Adipose tissue (tissue), 3 donors: ENCODE data around the gene ZNF32. TPM values are rescaled to one million over a fixed set of nuclear protein-coding genes. Genes with fewer than 3 reads are reported as not detected.

Experiments used
- H3K27ac ChIP-seq: one replicate; pipeline ENCODE4 v1.5.1; 2013; ENCODE audit warnings: low read depth, low read length
- WGBS, 3 donors: extraction: QIAGEN DNeasy Blood & Tissue Kit; methylation state at CpG; one replicate each; pipeline ENCODE4 v1.1.7; 2013; 5-methylcytosine and 5-hydroxymethylcytosine counted together
- polyA plus RNA-seq, 3 donors: library from polyadenylated mRNA; stranded (reverse); fragments of 200-250 nt; gene quantifications; one replicate each; pipeline ENCODE4 v1.2.3, GENCODE V29; 2013
- donor health status: healthy with polysubstance abuse.
- donor health status: Bipolar disorder and iron deficiency.
- donor health status: healthy.

The ZNF32 gene
- polyA plus RNA-seq, 3 donors = 28.8 to 50.0 (median 30.0) TPM

DNA sequence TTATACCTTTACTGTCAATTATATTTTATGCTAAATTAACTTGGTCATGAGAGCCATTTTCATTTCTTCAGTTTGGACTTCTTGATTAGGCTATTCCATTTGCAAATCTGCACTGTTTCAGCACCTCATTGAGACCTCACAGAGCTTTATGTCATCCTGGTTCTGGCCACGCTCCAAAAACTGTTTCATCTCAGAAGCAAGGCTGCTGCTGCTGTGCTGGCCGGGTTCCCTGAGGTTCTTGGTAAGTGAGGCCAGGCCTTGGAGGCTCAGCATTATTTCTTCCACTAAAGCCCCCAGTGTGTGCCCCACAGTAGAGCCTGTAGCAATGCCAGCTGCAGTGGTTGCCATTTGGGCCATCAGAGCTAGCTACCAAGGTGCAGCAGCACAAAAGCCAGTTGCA, 50.2 kb downstream of the ZNF32 start:
- H3K27ac ChIP-seq = no peak overlapping the region
- WGBS, 3 donors = 57 to 69% (median 66%) methylated on average over 2 of the region's 2 CpGs

DNA sequence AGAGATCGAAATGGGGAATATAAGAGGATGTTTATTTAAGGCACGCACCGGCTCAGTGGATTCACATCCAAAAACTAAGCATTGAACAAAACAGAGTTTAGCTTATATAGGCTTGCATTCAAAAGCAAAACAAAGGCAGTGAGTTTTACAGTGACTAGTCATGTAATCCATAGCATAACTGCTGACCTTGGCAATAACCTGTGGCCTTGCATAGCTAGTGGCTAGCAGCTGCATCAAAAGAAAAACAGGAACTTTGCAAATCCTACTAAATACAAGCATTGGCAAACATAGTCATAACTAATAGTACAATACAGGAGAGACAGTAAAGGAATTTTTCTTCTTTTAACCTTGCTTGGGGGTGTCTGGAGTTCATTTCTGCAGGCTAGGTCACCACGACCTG, 52.1 kb downstream of the ZNF32 start:
- 81 to 87% (median 86%) methylated on average over 4 of the region's 4 CpGs for WGBS, 3 donors
- H3K27ac ChIP-seq = no peak overlapping the region

DNA sequence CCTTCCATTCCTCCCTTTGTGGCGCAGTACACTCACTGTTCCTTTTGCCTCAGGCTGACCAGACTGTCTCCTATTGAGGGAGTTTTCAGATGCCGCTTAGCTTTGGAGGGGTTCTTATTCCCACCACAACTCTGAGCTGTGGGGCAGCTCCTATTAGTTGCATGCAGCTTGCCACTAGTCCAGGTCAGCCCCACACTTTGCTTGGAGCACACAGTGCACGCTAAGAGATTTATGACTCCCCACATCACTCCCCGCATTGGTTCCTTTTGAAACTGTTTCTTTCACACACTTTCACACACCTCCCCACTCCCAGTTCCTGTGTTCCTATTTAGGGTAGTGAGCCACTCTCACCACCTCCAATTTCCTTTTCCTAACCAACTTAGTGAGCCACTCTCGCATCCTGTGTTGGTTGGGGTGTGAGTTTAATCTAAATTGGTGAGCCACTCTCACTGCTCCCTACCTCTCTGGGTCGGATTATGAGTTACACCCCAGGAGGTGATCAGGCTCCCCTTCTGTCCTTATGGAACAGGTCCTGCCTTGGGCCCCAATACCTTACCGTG, 52.9 kb downstream of the ZNF32 start:
- no peak overlapping the region for H3K27ac ChIP-seq
- 45 to 77% (median 52%) methylated on average over 7 of the region's 7 CpGs for whole genome bisulfite sequencing, 3 donors

DNA sequence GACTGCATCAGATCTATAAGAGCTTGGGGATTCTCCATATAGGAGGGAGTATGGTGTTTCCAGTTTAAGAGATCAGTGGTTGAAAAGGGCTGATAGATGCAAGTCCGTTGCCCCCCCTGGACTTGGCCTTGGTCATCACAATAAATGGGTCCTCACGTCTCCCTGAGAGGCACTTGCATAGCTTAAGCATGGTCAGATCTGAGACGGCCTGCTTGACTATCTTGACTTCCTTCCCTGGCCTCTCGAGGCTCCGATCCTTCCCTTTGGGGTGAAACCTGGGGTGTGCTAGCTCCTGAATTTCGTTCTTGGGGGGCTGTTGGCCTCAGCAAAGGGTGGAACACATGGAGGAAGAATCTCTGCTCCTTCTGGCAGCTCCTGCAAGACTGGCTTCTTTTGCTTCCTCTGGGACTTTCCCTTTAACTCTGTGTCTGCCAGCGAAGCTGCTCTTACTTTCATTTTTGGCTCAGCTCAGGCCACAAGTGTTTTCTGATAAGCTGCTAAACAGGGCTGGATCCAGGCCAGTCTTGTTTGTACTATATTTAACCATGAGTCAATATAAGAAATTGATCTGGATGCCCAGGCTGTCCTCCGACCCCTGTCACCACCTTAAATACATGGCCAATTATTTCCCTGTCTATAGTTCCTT, 53.6 kb downstream of the ZNF32 start:
- H3K27ac ChIP-seq = no peak overlapping the region
- 12 to 20% (median 15%) methylated on average over 8 of the region's 8 CpGs for WGBS, 3 donors

Other genes with a start within 250 kb of the ZNF32 start
- gene HNRNPF, start 239.7 kb downstream of the ZNF32 start, polyA plus RNA-seq = 100 to 1,000 TPM in 2 of 3 donors, 10 to 100 TPM in 1; 90.0 to 174 (median 103) TPM
- gene ZNF487, start 211.8 kb downstream of the ZNF32 start, polyA plus RNA-seq = 1 to 10 TPM; 4.2 to 4.8 (median 4.4) TPM
- 1 to 10 TPM; 1.6 to 2.8 (median 2.2) TPM for gene ZNF239, start 74.3 kb downstream of the ZNF32 start, polyA plus RNA-seq
- gene ZNF485, start 42.4 kb downstream of the ZNF32 start, polyA plus RNA-seq = 1 to 10 TPM; 1.4 to 3.1 (median 1.8) TPM